ENCODE measurements around the gene NACAD.
A peak's percentile ranks its signal among the peaks of the same experiment; 100 is the strongest.
"Not testable (repeated sequence)": the region's sequence is repeated elsewhere in the genome, so short reads cannot be mapped to it uniquely, and the experiment has no call there.

NACAD gene

GRCh38 chr7:45088821-45089340, at the start of gene NACAD:
Gene NACAD (minus strand): TSS chr7:45088969. CDS start chr7:45088894, 75 bp downstream.
- DNase-seq: peak; percentile 49

- peak; percentile 68 for DNase-seq
These were observed 47.6 kb upstream of the NACAD start for GRCh38 chr7:45136106-45137060.

GRCh38 chr7:45133877-45134276, 45.1 kb upstream of the NACAD start:
- no peak for DNase-seq

GRCh38 chr7:45133352-45133751, 44.6 kb upstream of the NACAD start:
- DNase-seq: no peak

GRCh38 chr7:45132708-45133320, 44.0 kb upstream of the NACAD start:
- no peak for DNase-seq

GRCh38 chr7:45131891-45132290, 43.1 kb upstream of the NACAD start:
- no peak for DNase-seq

- no peak for DNase-seq
These were observed 42.1 kb upstream of the NACAD start for GRCh38 chr7:45130910-45131309.

- no peak for DNase-seq
These were observed 41.1 kb upstream of the NACAD start for GRCh38 chr7:45129906-45130305.

- DNase-seq: no peak
These were observed 40.5 kb upstream of the NACAD start for GRCh38 chr7:45129181-45129800.

- no peak for DNase-seq
These were observed 38.2 kb upstream of the NACAD start for GRCh38 chr7:45126920-45127319.

GRCh38 chr7:45126201-45126600, 37.4 kb upstream of the NACAD start:
- DNase-seq: no peak

GRCh38 chr7:45125193-45125904, 36.6 kb upstream of the NACAD start:
- DNase-seq: no peak

- no peak for DNase-seq
These were observed 35.3 kb upstream of the NACAD start for GRCh38 chr7:45123913-45124710.

- DNase-seq: no peak
These were observed 34.4 kb upstream of the NACAD start for GRCh38 chr7:45122975-45123860.

GRCh38 chr7:45119550-45119949, 30.8 kb upstream of the NACAD start:
- DNase-seq: no peak

- DNase-seq: no peak
These were observed 30.1 kb upstream of the NACAD start for GRCh38 chr7:45118889-45119331.

- no peak for DNase-seq
These were observed 29.5 kb upstream of the NACAD start for GRCh38 chr7:45118292-45118691.

GRCh38 chr7:45117582-45117981, 28.8 kb upstream of the NACAD start:
- DNase-seq: no peak

- no peak for DNase-seq
These were observed 27.3 kb upstream of the NACAD start for GRCh38 chr7:45116048-45116447.

GRCh38 chr7:45114926-45115325, 26.2 kb upstream of the NACAD start:
- no peak for DNase-seq

- DNase-seq: not testable (repeated sequence)
These were observed 25.5 kb upstream of the NACAD start for GRCh38 chr7:45114257-45114656.
